ENCODE measurements around the gene CLCNKB. TPM values are rescaled to one million over a fixed set of nuclear protein-coding genes. Genes with fewer than 3 reads are reported as not detected.

Gene CLCNKB
- total RNA-seq, 1 donor from 2014 or later: 2.2 TPM

DNA sequence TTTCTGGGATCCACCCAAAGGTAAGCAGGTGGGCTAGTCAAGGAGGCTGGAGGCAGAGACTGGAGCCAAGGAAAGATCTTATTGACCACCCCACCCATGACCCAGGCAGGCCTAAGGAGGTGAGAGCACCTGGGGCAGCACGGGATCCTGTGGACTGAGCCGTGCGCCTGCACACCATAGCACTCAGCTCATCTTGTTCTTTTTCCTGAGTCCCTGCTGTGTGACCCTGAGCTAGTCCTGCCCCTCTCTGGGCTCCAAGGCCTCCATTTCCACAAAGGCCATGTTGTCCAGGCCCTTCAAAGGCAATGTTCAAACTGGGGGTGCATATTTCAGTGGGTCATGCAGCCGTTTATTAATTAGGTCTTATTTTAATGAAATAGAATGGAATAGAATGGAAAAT lies 22.7 kb downstream of the CLCNKB start:
- no peak for DNase-seq (ENCODE audit: missing footprints)
- intact Hi-C loops (cut with DNase I): no loop called here
- no peak for ATAC-seq

DNA sequence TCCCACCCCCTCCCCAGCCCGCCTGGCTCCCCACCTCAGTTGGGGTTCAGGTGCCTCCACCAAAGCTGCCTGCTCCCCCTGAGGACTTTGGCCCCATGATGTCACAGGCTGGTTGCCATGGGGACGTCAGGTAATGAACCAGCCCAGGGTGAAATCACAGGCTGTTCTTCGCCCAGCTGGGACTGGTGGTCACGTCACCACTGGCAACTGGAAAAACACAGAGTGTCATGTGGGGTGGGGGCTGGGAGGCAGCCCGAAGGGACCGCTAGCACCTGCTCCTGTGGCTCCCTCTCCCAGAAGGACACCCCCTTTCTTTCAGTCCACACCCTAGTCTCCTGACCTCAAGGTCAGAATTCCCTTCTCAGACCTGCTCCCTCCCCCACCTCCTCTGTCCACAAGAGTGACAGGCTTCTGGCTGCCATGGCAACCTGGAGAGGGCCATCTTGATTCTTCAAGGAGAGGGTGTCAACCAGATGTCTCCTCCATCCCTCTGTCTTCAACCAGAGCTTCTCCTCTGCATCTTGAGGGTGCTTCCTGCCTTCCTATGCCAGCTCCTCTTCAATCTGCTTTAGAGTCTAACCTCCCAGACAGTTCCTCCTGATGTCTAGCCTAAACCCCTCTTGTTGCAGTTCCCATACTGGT lies 23.7 kb downstream of the CLCNKB start:
- intact Hi-C loops (cut with DNase I): no loop called here
- ATAC-seq (peak; percentile 18), DNase-seq (ENCODE audit: missing footprints) (no peak)

DNA sequence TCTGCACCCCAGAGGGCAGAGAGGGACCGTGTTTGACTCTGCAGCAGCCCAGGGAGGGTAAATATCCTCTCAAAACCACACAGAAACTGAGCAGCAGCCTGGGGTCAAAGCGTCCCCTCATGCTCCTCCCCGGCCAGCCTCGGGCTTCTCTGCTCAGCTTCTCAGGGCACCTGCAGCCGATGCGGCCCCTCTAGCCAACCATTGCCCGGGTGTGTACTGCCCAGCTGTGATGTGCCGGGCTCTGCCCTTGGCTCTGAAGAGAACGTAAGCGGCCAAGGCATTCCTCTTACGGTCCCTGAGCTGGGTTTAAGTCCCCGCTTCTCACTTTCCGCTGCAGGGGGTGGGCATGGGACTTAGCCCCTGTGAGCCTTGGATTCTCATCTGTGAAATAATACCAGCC lies 24.4 kb downstream of the CLCNKB start:
- DNase-seq (ENCODE audit: missing footprints) (no peak), ATAC-seq (no peak)
- intact Hi-C loops (cut with DNase I): no loop called here

DNA sequence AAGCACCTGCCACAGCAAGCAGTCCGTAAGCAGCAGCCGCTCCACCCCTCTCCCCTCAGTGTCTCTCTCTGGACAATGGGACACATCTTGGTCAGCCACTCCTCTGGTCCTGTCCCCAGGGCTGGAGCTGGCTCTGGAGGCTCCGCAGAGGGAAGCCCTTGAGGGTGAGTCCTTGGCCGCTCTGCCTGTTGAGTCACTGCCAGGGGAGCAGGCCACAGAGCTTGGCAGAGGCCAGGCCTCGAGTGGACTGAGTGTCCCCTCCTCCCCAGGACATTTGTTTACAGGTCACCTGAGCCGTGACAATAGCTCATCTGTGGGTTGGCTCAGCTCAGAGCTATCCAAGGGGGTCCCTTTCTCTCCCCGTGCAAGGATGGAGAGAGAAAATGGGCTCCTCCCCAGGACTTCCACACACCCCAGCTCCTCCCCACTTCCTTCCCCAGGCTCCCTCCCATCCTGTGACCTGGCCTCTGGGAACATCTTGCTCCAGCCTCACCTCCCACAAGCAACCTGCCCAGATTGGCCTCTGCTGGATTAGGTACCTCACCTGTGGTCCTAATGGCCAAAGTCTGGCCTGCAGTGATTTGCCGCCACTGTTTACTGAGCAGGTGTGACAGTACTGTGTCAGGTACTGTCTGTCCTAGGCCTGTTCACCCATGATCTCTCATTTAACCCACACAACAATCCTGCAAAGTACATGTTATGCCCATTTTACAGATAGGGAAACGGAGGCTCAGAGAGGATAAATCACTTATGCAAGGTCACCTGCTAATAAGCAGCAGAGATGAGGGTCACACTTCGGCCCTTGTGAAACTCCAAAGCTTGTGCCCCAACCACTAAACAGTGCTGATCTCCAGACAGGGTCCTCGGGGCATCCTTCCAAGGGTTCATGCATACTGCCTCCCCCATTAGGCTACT lies 25.0 kb downstream of the CLCNKB start:
- ATAC-seq (peak; percentile 82), DNase-seq (ENCODE audit: missing footprints) (peak; percentile 82)
- intact Hi-C loops (cut with DNase I): no loop called here

DNA sequence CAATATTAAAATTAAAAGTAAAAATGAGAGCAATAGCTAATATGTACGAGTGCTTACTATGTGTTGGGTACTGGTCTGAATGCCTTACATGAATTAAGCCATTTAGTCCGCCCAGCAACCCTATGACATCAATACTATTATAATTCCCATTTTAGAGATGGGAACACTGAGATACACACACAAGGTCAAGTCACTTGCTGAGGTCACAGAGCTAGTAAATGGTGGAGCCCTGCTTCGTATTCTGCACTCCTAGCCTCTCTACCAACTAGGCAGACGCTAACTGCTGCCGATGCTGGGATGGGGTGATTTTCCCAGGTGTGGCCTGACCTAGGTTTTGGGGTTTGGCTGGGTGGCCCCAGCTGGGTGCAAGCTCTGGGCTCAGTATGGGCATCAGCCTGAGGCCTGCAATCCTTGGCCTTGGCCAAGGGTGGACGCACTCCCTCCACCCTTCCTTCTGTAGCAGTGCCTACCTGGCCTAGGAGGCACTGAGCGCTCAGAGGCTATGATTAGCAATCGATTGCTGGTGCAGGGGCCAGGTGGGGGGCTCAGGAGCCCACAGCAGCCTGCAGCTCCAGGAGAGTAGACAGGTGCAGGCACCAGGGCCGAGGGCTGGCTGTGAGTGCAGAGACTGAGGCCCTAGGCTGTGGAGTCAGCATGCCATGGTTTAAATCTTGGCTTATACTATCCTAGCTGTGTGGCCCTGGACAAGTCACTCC lies 27.2 kb downstream of the CLCNKB start:
- intact Hi-C loops (cut with DNase I): no loop called here
- ATAC-seq (no peak), DNase-seq (ENCODE audit: missing footprints) (no peak)

DNA sequence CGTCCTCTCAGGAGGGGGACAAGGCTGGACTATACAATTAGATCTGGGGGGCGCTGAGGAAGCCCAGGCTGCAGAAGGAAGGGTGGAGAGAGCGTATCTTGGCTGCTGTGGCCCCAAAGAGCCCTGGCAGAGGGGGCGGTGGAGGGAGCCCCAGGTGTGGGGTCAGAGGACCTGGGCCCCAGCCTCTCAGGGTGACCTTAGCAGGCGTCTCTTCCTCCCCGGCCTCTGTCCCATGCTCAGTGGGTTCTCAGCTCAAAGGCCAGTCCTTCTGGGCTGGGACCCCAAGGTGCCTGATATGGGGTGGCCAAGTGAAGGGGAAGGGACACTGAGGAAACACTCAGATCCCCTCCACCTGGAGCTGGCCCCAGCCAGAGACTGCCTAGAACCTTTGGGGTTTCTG lies 28.0 kb downstream of the CLCNKB start:
- ATAC-seq (no peak), DNase-seq (ENCODE audit: missing footprints) (no peak)
- intact Hi-C loops (cut with DNase I): no loop called here

DNA sequence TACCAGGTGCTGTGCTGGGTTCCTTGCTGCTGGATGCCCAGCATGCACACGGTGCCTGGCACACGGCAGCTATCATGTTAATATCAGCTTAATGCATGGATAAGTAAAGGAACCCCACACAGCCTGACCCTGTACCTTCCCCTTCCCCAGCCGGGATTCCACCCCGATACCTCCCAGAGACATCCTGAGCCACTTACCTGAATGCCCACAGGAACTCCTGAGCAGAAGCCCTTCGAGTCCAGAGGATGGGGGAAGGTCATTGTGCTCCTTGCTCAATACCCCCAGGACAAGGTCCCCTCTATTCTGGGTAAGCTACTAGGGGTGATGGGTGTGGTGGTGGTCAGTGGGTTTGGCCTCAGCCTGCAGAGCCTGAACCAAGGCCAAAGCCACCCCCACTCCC lies 28.5 kb downstream of the CLCNKB start:
- intact Hi-C loops (cut with DNase I): no loop called here
- DNase-seq (ENCODE audit: missing footprints) (no peak), ATAC-seq (no peak)

DNA sequence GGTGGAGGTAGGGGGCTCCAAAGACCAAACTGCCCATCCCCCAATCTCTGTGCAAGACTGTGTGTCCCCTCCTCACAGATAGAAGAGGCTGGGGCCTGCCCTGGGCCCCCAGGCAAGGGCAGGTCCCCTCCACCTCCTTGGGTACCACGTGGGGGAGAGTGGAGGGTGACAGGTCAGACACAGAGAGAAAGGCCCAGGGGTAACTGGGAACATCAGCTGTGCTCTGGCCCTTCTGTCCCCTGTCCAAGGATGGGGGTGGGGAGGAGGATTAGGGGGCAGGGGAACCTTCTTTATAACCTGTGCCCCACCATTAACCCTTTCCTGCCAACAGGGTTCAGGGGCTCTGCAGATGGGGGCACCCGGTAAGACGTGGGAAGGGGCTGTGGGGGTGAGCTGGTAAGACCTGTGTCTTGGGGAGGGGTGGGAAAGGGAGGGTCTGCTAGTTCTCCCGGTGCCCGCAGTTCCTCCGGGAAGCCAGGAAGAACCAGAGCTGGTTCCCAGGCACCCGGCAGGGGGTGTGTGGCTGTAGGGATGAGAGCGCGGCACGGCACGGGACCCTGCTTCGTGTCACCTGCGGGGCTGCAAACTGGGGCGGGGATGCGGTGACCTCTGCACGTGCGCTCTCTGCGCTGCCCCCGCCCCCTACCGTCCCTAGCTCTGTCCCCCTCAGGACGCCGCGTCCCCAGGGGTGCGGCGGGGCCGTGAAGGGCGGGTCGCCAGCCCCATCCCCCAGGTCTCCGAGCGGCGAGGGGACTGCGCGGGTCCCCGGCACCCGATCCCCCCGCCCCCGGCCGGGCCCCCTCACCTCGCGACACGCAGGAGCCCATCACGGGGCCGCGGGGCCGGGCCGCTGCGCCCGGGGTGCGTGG lies 29.3 kb downstream of the CLCNKB start:
- intact Hi-C loops (cut with DNase I): no loop called here
- ATAC-seq (no peak), DNase-seq (ENCODE audit: missing footprints) (no peak)

DNA sequence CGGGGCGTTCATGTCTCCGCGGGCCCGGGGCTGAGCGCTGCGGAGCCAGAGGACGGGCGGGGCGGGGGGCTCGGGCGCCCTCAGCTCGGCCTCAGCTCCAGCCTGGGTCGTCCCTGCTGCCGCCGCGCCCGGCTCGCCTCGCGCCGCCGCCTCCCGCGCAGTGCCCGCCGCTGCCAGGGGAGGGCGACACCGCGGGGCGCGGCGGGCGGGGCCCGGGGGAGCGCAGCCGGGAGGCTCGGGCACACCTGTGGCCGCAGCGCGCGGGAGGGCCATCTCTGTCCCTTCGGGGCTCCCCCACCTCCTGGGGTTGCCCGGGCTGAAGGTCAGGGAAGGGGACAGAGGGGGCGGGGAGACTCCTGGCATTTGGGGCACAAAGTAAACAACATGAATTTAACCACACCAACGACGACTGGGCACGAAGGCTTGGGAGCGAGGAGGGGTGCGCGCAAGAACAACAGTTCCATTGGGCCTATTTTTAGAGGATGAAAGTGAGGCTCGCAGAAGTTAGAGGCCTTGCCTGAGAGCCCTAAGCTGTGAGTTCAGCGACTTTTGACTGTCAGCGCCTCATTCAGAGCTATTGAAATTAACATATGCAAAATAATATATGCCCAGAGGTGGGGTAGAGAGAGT lies 30.0 kb downstream of the CLCNKB start, which contains the start of gene FAM131C:
Gene FAM131C (minus strand): TSS at position 162 of the 630 bp plus-strand sequence. CDS start 209 bp downstream, outside the sequence.
- intact Hi-C loops (cut with DNase I): no loop called here
- no peak for DNase-seq (ENCODE audit: missing footprints)
- ATAC-seq: no peak

DNA sequence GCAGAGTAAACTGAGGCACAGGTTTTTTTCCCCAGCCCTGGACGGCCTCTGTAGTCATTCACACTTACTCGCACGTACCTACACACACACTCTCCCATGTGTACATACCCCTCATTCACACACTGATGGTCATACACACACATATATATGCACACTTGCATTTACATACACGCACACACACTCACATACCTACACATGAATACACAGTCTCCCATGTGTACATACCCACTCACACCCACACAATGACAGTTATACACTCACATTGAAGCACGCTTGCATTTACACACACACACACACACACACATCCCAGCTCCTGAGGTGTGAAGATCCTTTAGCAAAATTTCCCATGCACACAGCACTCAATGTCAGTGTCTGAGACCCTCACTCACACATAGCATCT lies 30.6 kb downstream of the CLCNKB start:
- intact Hi-C loops (cut with DNase I): no loop called here
- ATAC-seq (no peak), DNase-seq (ENCODE audit: missing footprints) (no peak)

DNA sequence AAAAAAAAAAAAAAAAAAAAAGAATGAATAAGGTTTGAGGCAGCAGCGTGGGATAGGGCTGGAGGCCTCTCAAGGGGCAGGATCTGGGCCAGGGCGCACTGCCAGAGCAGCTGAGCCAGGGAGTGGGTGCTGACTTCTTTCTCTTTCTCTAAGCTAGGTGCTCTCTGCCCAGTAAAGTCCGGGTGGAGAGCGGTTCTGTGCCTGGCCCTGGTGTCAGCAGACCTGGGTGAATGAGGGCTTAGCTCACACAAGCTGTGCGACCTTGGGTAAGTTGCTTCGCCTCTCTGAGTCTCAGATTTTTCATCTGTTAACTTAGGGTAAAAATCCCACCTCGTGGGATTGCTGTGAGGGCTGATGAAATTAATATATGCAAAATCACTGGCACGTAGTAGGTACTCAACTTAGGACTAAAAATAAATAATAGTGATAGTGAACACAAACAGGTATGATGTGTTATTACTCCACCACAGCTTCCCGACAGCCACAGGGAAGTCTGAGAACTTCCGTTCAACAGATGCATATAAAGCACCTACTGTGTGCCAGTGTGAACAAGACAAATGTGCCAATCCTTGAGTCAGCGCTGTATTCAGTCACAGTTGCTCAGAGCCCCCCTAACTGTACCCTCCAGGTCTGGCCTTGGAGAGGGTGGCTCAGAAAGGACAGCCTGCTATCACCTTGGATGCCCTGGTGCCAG lies 31.9 kb downstream of the CLCNKB start:
- ATAC-seq: no peak
- intact Hi-C loops (cut with DNase I): loop anchor here (5.0 kb wide), 1 partner anchor 292 kb away; the partner anchor contains the start of gene SZRD1
- DNase-seq (ENCODE audit: missing footprints): no peak

DNA sequence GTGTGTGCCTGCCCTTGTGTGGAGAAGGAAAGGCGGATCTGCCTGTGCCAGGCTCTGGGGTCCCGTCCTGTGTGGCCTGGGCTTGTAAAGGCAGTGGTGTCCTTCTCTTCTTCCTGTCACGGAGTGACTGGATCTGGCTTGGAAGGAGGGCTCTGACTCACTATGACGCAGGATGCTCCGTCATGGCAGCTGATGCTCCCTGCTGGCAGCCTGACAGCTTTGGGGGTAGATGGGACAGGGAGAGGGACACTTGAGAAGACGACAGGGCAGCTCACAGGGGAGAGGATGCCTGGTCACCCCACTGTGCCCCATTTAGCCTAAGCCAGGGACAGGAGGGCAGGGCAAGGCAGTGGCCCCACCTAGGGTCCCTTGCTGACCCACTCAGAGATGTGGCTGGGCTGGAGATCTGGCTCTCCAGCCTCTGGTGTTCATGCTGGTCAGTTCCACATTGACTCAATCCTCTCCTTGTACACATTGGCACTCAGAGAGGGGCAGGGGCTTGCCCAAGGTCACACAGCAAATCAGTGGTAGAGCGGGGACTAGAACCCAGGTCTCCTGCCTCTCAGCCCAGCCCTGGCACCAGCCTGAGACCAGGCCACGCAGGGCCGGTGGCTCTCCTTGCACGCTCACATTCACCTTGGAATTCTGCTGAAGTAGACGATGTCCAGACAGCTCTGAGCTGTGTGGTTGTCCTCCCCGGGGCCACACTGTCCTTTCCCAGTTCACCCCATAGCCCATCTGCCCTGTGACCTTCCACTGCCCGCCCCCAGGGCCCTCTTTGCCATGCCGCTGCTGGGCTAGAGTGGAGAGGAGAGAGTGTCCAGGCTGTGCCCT lies 32.7 kb downstream of the CLCNKB start:
- intact Hi-C loops (cut with DNase I): loop anchor here (5.0 kb wide), 1 partner anchor 291 kb away; the partner anchor contains the start of gene SZRD1
- DNase-seq (ENCODE audit: missing footprints) (no peak), ATAC-seq (no peak)

DNA sequence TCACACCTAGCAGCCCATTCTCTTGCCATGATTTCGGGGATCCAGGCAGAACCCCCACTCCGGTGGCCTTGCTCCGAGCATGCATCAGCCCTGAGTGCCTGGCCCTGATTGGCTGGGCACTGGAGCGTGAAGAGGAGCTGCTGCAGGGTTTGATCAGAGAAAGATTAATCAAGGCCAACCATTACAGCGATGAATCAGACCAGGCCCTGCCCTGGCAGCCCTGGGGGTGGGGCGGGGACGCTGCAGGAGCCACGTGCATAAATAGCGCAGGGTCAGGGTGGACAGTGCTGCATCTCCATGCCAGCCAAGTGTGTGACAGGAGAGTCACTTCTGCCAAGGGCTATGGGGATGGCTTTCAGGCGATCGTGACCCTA lies 33.3 kb downstream of the CLCNKB start:
- intact Hi-C loops (cut with DNase I): loop anchor here (5.0 kb wide), 1 partner anchor 290 kb away; the partner anchor contains the start of gene SZRD1
- no peak for DNase-seq (ENCODE audit: missing footprints)
- ATAC-seq: peak; percentile 41

DNA sequence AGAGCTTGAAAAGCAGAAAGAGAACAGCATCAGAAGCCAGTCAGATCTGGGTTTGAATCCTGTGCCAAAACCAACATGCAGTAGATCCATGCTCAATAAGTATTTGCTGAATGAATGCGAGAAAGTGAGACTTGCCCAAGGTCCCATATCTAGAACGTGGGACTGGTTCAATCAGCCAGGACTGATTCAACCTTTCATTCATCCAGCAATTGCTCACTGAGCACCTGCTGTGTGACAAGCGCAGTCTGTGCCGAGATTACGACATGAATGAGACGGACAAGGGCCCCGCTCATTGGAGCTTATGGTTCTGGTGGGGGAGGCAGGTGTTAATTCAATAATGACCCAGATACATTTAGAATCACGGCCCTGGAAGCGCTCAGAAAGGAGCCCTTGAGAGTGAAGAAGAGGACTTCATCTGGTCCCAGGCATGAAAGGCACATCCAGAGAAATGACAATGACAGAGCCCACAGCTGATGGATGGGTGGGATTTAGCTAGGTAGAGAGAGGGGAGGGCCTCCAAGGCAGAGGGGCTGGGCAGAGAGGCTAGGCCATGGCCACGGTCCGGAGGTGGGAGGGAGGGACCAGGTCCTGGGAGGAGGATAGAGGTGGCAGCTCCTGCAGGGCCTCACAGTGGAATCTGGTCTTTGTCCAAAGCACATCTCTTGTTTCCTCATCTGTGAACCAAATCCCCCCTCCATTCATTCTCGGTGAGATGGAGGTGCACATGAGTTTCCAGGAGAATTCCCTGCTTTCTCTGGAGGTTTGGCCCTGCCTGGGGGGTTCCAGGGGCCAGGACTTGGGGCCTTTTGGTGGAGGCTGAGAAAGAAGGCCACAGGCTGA lies 34.0 kb downstream of the CLCNKB start:
- ATAC-seq (no peak), DNase-seq (ENCODE audit: missing footprints) (peak; percentile 11)
- intact Hi-C loops (cut with DNase I): loop anchor here (2.0 to 5.0 kb wide), 2 partner anchors 167 to 290 kb away; partner anchors contain the start of gene SZRD1

DNA sequence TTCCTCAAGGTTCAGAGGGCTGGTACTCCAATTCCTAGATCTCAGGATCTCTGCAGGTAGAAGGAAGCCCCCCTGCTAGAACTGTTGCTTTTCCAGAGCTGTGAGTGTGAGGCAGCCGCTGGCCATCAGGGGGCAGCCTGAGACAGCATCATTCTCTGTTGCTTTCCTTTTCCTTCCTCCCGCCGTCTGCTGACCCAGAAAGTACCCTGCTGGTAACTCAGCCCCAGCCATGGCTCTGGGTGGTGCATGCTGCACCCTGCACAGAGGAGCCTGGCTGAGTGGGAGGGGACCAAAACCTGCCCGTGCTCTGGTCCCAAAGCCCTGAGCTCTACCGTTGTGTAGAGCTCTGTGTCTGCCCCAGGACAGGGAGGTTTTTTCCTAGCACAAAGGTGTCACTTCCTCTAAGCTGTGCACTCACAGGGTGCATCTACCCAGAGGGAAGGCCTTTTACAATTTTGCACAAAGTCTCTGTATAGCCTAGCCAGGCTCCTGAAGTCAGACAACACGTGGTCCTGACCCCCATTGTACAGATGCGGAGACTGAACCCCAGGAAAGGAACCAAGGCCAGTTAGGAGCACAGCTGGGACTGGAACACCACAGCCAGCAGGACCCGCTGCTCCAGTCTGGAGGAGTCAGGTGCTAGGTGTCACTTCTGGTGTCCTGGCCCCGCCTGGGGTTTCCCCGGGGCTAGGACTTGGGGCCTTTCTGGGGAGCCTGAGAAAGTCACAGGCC lies 35.5 kb downstream of the CLCNKB start:
- DNase-seq (ENCODE audit: missing footprints): peak; percentile 65
- ATAC-seq: peak; percentile 71
- intact Hi-C loops (cut with DNase I): loop anchor here (1.0 to 5.0 kb wide), 3 partner anchors 108 to 288 kb away; partner anchors contain the start of gene SZRD1
